Gastrocnemius medialis (tissue), 4 donors: Measurements from ENCODE around the gene CADPS. TPM values are rescaled to one million over a fixed set of nuclear protein-coding genes. Genes with fewer than 3 reads are reported as not detected.

Experiments used
- ATAC-seq, 2 donors: fragments of 150-250 bp; one replicate each; pipeline ENCODE4 v1.9.1; 2016
- DNase-seq, 2 donors: peaks; one replicate each; pipeline ENCODE4 v3.0.0-alpha.2; 2019
- H3K27ac ChIP-seq, 4 donors: fragments of 200-600 bp; sonication (generic); 1 replicate in 1 of 4; 2 replicates in 3 of 4; pipeline ENCODE4 v1.5.1; 2016 to 2018; ENCODE audit warnings: mild to moderate bottlenecking in 2 of 4, moderate library complexity in 1 of 4
- H3K27me3 ChIP-seq, 3 donors: fragments of 200-600 bp; sonication (generic) in 2 of 3; 1 replicate in 1 of 3; 2 replicates in 2 of 3; pipeline versions ENCODE4 v1.5.1 to v1.6.0; 2016 to 2019; ENCODE audit warnings: mild to moderate bottlenecking in 1 of 3, moderate library complexity in 1 of 3
- H3K36me3 ChIP-seq, 2 donors: fragments of 200-600 bp; sonication (generic) in 1 of 2; one replicate each; pipeline ENCODE4 v1.5.1; 2017 to 2018
- H3K4me1 ChIP-seq, 2 donors: fragments of 200-600 bp; sonication (generic) in 1 of 2; one replicate each; pipeline ENCODE4 v1.5.1; 2016 to 2017; ENCODE audit warnings: mild to moderate bottlenecking in 2 of 2
- H3K4me3 ChIP-seq, 4 donors: fragments of 200-600 bp; sonication (generic) in 3 of 4; 1 replicate in 1 of 4; 2 replicates in 3 of 4; pipeline ENCODE4 v1.5.1; 2016 to 2019; ENCODE audit warnings: mild to moderate bottlenecking in 2 of 4
- H3K9me3 ChIP-seq, 3 donors: fragments of 200-600 bp; sonication (generic) in 2 of 3; 1 replicate in 1 of 3; 2 replicates in 2 of 3; pipeline ENCODE4 v1.5.1; 2016 to 2019
- POLR2A ChIP-seq, 2 donors: fragments of 450-650 bp; IDR thresholded peaks; one replicate each; pipeline ENCODE4 v1.6.1; 2017; ENCODE audit warnings: antibody characterized with exemption in 2 of 2, mild to moderate bottlenecking in 2 of 2, moderate library complexity in 2 of 2
- in situ Hi-C, 4 donors: fragments of 200-750 bp; cut with MboI; loops; one replicate each; pipeline versions ENCODE4 v1.15.0 to v1.8.0; 2017; ENCODE audit warnings: low sequenced_read_pairs in 4 of 4
- intact Hi-C: fragments of 100-400 bp; cut with DNase I; formaldehyde crosslinking; loops from one replicate; pipeline ENCODE4 v1.15.1; 2023; ENCODE audit warnings: low total_unique reads
- total RNA-seq, 4 donors: library from RNA; depleted of rRNA; stranded (reverse); fragments of >200 nt; gene quantifications; one replicate each; pipeline versions ENCODE4 v1.1.0 to v1.2.3, GENCODE V29; 2016
- TF ChIP-seq, protein P1 (sequence below), 5 experiments: fragments of 450-650 bp in 3 of 5; fragments of 200-600 bp in 2 of 5; sonication (generic) in 2 of 5; IDR thresholded peaks in 4 of 5; conservative IDR thresholded peaks in 1 of 5; 1 replicate in 4 of 5; 2 replicates in 1 of 5; pipeline ENCODE4 v1.5.1; 2016 to 2019; ENCODE audit warnings: antibody characterized with exemption in 5 of 5, mild to moderate bottlenecking in 3 of 5, moderate library complexity in 3 of 5

Gene CADPS
- total RNA-seq, 4 donors from 2014 or later, result 2.1 TPM; not detected in 3

DNA sequence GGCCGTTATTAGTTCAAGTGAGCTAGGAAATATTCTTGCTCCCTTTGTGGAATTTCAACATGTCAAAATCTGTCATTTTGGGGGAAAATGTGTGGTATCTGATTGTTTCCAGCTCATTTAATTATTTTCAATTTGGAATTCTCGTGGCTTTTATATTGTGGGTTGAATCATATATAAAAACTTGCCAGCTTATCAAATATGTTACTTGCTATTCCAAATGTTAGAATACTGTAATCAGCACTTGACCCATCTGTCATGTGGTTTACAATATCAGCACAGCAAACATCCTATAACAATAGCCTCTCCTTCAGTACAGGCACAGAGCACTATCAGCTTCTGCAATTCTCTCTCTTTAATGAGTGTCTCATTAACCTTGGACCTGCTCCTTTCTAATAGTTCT is 371.7 kb downstream of the CADPS start:
- no peaks in the 10 kb centered on the region for H3K4me1 ChIP-seq
- intact Hi-C loops (no loop called here), in situ Hi-C loops (no loop called here)
- no peak for DNase-seq
- ATAC-seq, result no peak
- no peaks in the 10 kb centered on the region for H3K9me3 ChIP-seq
- no peak overlapping the region for H3K27ac ChIP-seq
- TF ChIP-seq POLR2A (IDR thresholded peaks at IDR 0.05), result no peak
- TF ChIP-seq, protein P1, sequence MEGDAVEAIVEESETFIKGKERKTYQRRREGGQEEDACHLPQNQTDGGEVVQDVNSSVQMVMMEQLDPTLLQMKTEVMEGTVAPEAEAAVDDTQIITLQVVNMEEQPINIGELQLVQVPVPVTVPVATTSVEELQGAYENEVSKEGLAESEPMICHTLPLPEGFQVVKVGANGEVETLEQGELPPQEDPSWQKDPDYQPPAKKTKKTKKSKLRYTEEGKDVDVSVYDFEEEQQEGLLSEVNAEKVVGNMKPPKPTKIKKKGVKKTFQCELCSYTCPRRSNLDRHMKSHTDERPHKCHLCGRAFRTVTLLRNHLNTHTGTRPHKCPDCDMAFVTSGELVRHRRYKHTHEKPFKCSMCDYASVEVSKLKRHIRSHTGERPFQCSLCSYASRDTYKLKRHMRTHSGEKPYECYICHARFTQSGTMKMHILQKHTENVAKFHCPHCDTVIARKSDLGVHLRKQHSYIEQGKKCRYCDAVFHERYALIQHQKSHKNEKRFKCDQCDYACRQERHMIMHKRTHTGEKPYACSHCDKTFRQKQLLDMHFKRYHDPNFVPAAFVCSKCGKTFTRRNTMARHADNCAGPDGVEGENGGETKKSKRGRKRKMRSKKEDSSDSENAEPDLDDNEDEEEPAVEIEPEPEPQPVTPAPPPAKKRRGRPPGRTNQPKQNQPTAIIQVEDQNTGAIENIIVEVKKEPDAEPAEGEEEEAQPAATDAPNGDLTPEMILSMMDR (IDR thresholded peaks at IDR 0.05 in 4 of 5, conservative IDR thresholded peaks at IDR 0.05 in 1 of 5), result no peak
- no peak overlapping the region for H3K4me3 ChIP-seq
- H3K27me3 ChIP-seq, result no peaks in the 10 kb centered on the region
- no peaks in the 10 kb centered on the region for H3K36me3 ChIP-seq

DNA sequence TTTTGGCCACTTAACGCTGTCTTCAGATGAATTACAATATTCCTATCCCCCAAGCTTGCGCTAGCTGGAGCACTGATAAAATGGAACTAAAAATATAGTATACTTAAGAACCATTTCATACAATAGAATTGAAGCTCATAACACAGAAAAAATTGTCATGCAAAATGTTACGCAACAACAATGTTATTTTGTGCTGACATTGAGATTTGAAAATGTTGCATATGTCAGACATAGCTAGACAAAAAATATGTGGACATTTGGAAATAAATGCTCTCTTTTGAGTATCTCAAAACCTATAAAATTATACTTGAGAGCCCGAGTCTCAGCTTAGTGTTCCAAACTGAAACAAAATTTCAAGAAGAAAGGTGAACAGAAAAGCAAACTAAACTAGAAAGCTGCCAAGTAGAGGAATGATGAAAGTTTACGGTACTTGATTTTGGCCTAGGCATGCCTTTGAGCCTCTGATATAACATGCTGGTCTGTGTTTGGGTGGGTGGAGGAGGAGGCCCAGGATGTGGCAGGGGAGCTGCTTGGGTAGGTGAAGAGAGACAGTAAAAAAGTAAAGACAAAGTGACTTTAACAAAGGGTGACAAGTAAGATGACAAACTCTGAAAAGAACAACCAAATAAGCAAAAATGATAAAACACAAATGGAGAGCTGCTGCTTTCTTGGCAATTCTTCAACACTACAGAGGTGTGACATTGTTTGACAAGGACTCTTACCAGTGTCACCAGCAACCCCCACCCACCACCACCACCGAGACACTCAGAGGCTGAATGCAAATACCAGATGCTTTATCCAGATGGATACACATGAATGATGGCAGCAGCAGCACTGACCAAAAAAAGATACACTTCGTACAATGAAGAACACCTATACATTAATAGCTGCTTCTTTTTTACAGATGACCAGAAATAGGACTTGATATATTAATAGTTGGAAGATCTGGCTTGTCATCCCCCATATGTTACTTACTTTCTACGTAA is 372.6 kb downstream of the CADPS start:
- no peak overlapping the region for H3K27ac ChIP-seq
- in situ Hi-C loops, result no loop called here
- H3K4me3 ChIP-seq, result no peak overlapping the region
- no peaks in the 10 kb centered on the region for H3K36me3 ChIP-seq
- intact Hi-C loops, result no loop called here
- TF ChIP-seq POLR2A (IDR thresholded peaks at IDR 0.05), result no peak
- TF ChIP-seq, protein P1 (IDR thresholded peaks at IDR 0.05 in 4 of 5, conservative IDR thresholded peaks at IDR 0.05 in 1 of 5), result no peak
- ATAC-seq, result no peak
- no peaks in the 10 kb centered on the region for H3K9me3 ChIP-seq
- H3K27me3 ChIP-seq, result no peaks in the 10 kb centered on the region
- no peaks in the 10 kb centered on the region for H3K4me1 ChIP-seq
- DNase-seq, result no peak

DNA sequence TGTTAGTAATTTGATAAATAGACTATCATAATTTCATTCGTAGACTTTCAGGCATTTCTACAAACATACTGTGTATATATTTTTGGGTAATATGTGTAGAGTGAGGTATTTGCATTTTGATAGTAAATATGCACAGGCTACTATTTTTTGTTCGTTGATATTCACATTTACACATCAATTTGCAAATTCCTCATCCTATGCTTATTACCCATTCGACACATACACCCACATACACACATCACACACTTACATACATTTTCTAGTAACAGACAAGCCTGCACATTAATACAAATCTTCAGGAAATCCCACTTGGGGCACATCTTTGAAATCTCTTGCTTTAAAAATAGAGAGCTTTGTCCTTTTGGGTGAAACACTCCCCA is 373.9 kb downstream of the CADPS start:
- H3K36me3 ChIP-seq, result no peaks in the 10 kb centered on the region
- H3K4me1 ChIP-seq, result no peaks in the 10 kb centered on the region
- in situ Hi-C loops (no loop called here), intact Hi-C loops (no loop called here)
- no peaks in the 10 kb centered on the region for H3K9me3 ChIP-seq
- TF ChIP-seq, protein P1 (IDR thresholded peaks at IDR 0.05 in 4 of 5, conservative IDR thresholded peaks at IDR 0.05 in 1 of 5), result no peak
- no peak for TF ChIP-seq POLR2A (IDR thresholded peaks at IDR 0.05)
- no peak overlapping the region for H3K4me3 ChIP-seq
- no peak overlapping the region for H3K27ac ChIP-seq
- DNase-seq (no peak), ATAC-seq (no peak)
- no peaks in the 10 kb centered on the region for H3K27me3 ChIP-seq

DNA sequence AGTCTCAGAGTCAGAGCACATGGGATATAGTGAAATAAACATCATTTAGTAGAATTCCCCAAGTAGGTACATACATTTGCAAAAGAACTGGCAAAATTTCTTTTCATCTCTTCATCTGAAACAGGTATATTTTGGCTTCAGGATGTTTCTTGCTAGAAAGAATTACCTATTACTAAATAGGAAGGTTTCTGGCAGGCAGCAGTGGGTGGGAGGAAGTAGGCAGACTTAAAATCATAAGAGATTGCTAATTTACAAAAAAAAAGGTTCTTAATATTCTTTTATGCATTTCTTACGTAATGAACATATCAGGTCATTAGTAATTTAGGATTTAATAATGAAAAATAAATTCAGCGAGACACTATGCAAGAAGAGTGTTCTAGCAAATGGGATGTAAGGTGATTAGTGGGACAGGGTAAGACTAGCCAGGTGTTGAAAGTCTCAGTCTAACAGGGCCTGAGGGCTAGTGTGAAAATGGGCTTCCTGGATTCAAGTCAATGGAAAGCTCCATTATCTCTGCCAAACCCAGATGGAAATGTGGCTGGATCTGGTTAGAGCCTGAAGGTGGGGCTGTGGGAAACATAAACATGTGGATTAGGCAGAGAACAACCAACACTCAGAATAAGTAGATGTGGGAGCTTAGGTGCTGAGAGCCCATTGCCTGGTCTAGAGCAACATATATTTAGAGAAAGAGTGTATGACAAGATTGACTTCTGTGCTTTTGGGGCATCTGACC is 374.5 kb downstream of the CADPS start:
- intact Hi-C loops (no loop called here), in situ Hi-C loops (no loop called here)
- H3K36me3 ChIP-seq, result no peaks in the 10 kb centered on the region
- TF ChIP-seq, protein P1 (IDR thresholded peaks at IDR 0.05 in 4 of 5, conservative IDR thresholded peaks at IDR 0.05 in 1 of 5), result no peak
- no peak for TF ChIP-seq POLR2A (IDR thresholded peaks at IDR 0.05)
- ATAC-seq (no peak), DNase-seq (no peak)
- no peaks in the 10 kb centered on the region for H3K27me3 ChIP-seq
- H3K9me3 ChIP-seq, result no peaks in the 10 kb centered on the region
- no peak overlapping the region for H3K27ac ChIP-seq
- H3K4me1 ChIP-seq, result no peaks in the 10 kb centered on the region
- no peak overlapping the region for H3K4me3 ChIP-seq
